OCI-M2 (cell line): Measurements from ENCODE around the gene MCM3AP.
"Not testable (repeated sequence)": the region's sequence is repeated elsewhere in the genome, so short reads cannot be mapped to it uniquely, and the experiment has no call there.

Experiments
- DNase-seq: peaks from one replicate; lab custom pipeline; 2025; ENCODE audit not compliant: unreplicated experiment; lab: John Stamatoyannopoulos, UW

The MCM3AP gene

GRCh38 chr21:46207006-46207919 is 78.1 kb downstream of the MCM3AP start:
- no peak for DNase-seq

DNA sequence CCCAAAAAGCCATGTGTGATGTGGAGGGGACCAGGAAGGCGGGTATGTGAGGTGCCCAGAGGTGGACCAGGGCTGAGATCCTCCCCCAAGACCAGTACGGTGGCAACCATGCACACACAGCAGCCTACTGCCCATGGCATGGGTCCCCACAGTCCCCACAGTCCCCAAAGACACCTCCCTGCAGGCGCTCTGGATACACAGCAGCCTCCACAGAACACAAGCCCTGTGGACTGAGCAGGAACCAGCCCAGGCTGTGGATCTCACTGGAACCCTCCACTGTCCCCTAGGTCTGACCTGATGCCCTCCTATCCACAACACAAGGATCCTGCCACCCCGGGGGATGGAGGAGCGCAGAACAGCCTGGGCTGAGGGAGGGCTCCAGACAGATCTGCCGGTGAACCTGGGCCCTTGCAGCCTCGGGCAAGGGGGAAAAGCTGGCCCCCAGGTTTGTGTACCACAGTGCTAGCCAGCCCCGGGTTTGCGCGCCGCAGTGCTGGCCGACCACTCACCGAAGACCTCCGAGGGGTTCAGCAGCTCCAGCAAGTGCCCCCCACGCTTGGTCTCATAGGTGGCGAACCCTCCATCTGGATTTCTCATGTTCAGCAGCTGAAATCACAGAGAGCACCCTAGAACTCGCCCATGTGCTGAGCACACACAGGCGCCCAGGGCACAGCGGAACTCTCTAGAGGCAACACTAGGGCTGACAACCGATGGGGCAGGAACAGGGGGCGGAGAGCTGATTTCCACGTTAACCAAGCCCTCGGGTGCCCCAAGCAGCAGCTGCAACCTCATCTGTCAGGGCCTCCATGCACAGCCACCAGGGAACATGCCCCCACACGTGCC is 79.0 kb downstream of the MCM3AP start:
- no peak for DNase-seq

- DNase-seq: no peak
Observed at GRCh38 chr21:46205766-46206162, 79.6 kb downstream of the MCM3AP start.

GRCh38 chr21:46205166-46205565 is 80.2 kb downstream of the MCM3AP start:
- DNase-seq: no peak

- DNase-seq: no peak
Observed at GRCh38 chr21:46203203-46203600, 82.2 kb downstream of the MCM3AP start.

DNA sequence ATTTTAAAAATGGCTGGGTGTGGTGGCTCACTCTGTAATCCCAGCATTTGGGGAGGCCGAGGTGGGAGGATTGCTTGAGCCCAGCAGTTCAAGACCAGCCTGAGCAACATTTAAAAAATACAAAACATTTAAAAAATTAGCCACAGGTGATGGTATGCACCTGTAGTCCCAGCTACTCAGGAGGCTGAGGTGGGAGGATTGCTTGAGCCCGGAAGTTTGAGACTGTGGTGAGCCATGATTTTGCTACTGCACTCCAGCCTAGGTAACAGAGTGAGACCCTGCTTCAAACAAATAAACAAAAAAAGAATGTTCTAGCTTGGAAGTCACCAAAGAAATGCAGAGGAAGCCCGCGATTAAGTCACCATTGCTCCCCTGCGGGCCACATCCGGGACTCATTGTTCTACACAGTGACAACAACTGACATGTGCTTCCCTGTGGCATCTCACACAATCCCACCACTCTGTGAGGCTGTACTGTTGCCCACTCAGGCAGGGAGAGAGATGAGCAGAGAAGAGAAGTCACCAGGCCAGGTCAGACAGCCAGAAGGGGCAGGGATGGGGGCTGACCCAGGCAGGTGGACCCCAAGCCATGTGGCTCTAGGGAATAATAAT is 82.7 kb downstream of the MCM3AP start:
- DNase-seq: no peak

- not testable (repeated sequence) for DNase-seq
Observed at GRCh38 chr21:46200877-46201803, 84.3 kb downstream of the MCM3AP start.

DNA sequence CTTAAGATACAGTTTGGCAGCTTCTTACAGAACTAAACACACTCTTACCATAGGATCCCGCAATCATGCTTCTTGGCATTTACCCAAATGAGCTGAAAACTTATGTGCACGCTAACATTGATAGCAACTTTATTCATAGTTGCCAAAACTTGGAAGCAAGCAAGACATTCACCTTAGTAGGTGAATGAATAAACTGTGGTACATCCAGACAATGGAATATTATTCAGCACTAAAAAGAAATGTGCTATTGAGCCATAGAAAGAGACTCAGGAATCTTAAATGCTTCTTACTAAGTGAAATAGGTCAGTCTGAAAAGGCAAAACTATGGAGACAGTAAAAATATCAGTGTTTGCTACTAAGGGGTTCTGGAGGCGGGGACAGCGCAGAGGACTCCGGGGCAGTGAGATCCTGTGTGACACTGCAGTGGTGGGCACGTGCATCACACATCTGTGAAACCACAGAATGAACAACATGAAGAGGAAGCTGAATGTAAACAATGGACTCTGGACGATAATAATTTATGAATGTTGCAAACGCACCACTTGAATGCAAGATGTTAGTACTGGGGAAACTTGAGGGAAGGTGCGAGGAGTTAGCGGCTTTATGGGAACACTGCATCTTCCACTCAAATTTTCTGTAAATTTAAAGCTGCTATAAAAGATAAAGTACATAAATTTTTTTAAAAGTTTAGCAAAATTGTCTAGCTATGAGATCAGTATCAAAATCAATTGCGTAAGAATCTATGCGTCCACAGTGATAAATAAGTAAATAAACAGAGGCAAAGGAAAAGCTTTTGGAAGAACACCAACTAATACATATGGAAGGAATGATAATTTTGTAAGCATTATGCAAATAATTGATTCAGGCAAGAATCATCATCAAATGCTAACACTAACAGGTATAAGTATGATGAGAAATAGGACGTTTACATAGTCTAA is 85.7 kb downstream of the MCM3AP start:
- DNase-seq: no peak

GRCh38 chr21:46196733-46197132 is 88.7 kb downstream of the MCM3AP start:
- no peak for DNase-seq

DNA sequence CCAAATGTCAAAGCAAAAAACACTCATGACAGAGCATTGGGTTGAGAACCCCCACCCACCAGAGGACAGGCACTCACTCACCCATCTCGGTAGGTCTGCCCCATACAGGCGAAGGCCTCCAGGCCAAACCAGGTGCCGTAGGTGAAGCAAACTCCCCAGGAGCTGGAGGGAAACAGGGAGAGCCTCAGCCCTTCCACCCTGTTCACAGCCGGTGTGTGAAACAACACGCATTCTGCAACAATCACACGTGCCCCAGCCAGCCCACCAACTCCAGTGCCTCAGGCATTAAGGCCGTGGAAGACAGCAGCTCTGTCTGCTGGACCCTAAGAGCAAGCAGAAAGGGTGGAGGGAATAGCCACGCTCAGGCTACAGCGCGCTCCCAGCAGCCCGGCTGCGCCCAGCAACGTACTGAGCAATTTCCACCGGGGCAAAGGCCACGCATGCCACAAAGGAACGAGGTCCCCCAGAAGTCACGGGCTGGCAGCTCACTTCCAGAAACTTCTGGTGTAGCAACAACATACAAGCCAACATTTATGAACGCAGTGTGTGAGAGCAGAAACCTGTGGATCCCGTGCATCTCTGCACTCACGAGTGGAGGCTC is 89.7 kb downstream of the MCM3AP start:
- DNase-seq: no peak

- DNase-seq: no peak
Observed at GRCh38 chr21:46194374-46195334, 90.8 kb downstream of the MCM3AP start.

GRCh38 chr21:46193829-46194373 is 91.5 kb downstream of the MCM3AP start:
- DNase-seq: no peak

GRCh38 chr21:46191686-46192575 is 93.5 kb downstream of the MCM3AP start:
- DNase-seq: no peak

- no peak for DNase-seq
Observed at GRCh38 chr21:46191257-46191685, 94.1 kb downstream of the MCM3AP start.

- DNase-seq: no peak
Observed at GRCh38 chr21:46190491-46191131, 94.8 kb downstream of the MCM3AP start.

DNA sequence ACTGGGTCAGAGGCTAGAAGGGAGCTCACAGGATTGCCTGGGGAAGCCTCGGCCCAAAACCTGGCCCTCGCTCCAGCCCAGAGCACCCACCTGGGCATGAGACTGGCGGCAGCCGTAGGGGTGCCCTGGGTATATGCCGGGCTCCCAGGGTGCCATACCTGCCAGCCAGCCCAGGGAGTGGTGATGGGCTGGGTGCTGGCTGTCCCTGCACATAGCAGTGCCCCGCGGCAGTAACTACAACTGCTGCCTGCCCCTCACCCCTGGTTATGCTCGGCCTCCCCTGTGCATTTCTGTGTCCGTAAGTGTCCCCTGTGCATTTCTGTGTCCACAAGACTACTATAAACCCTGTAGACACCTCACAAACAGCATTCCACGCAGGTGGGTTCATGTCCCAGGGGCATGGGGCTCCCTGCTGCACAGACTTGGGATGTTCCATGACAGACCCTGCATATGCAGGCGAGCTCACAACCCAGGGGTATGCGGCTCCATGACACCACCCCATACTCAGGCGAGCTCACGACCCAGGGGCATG is 95.4 kb downstream of the MCM3AP start:
- DNase-seq: no peak
